SK-N-SH treated with all-trans-retinoic acid at 6 μM for 48 hours (cell line): ENCODE data around the gene NPTXR.
A peak's percentile ranks its signal among the peaks of the same experiment; 100 is the strongest.

Experiments
- ATAC-seq: fragments of 200-7000 bp; cut with Tn5 transposase; 3 replicates; pipeline ENCODE4 v1.9.1; 2020; ENCODE audit warnings: mild to moderate bottlenecking, moderate library complexity
- ARNTL ChIP-seq: fragments of 450-650 bp; formaldehyde crosslinking; IDR thresholded peaks from 2 replicates; pipeline ENCODE4 v1.5.0; 2020; ENCODE audit warnings: low read depth, mild to moderate bottlenecking, moderate library complexity, borderline replicate concordance
- BACH2 ChIP-seq: fragments of 250-450 bp; sonication (Bioruptor Pico); IDR thresholded peaks from 2 replicates; pipeline ENCODE4 v1.9.0; 2021; ENCODE audit warnings: mild to moderate bottlenecking, borderline replicate concordance
- CSDC2 ChIP-seq: fragments of 250-450 bp; sonication (Bioruptor Pico); IDR thresholded peaks from 2 replicates; pipeline ENCODE4 v1.5.0; 2020; ENCODE audit warnings: mild to moderate bottlenecking, moderate library complexity
- GLIS3 ChIP-seq: fragments of 250-450 bp; sonication (Bioruptor Pico); IDR thresholded peaks from 2 replicates; pipeline ENCODE4 v1.5.0; 2020; ENCODE audit warnings: mild to moderate bottlenecking, moderate library complexity
- ISL1 ChIP-seq: fragments of 250-450 bp; sonication (Bioruptor Pico); IDR thresholded peaks from 2 replicates; pipeline ENCODE4 v2.1.2; 2022; ENCODE audit warnings: mild to moderate bottlenecking, moderate library complexity
- OSR1 ChIP-seq: fragments of 250-450 bp; sonication (Bioruptor Pico); IDR thresholded peaks from 2 replicates; pipeline ENCODE4 v1.8.0; 2022; ENCODE audit warnings: moderate library complexity, mild to moderate bottlenecking, inconsistent platforms
- PATZ1 ChIP-seq: fragments of 250-450 bp; sonication (Bioruptor Pico); IDR thresholded peaks from 2 replicates; pipeline ENCODE4 v1.8.0; 2020; ENCODE audit warnings: mild to moderate bottlenecking, moderate library complexity, borderline replicate concordance
- POU6F1 ChIP-seq: fragments of 250-450 bp; sonication (Bioruptor Pico); IDR thresholded peaks from 2 replicates; pipeline ENCODE4 v1.8.0; 2021; ENCODE audit warnings: low read depth, mild to moderate bottlenecking, moderate library complexity, borderline replicate concordance
- PPARA ChIP-seq: fragments of 250-450 bp; sonication (Bioruptor Pico); IDR thresholded peaks from 2 replicates; pipeline ENCODE4 v1.5.0; 2020; ENCODE audit warnings: mild to moderate bottlenecking, borderline replicate concordance
- RARB ChIP-seq: fragments of 250-450 bp; sonication (Bioruptor Pico); IDR thresholded peaks from 2 replicates; pipeline ENCODE4 v1.8.0; 2021; ENCODE audit warnings: mild to moderate bottlenecking, moderate library complexity
- SNAI2 ChIP-seq: fragments of 250-450 bp; sonication (Bioruptor Pico); IDR thresholded peaks from 2 replicates; pipeline ENCODE4 v1.5.0; 2020; ENCODE audit warnings: mild to moderate bottlenecking, moderate library complexity
- TCF4 ChIP-seq: fragments of 250-450 bp; sonication (Bioruptor Pico); IDR thresholded peaks from 2 replicates; pipeline ENCODE4 v1.8.0; 2021; ENCODE audit warnings: mild to moderate bottlenecking, moderate library complexity, borderline replicate concordance
- TOX ChIP-seq: fragments of 250-450 bp; sonication (Bioruptor Pico); IDR thresholded peaks from 2 replicates; pipeline ENCODE4 v1.8.0; 2021; ENCODE audit warnings: mild to moderate bottlenecking, moderate library complexity, borderline replicate concordance
- TSHZ2 ChIP-seq: fragments of 250-450 bp; sonication (Bioruptor Pico); IDR thresholded peaks from 2 replicates; pipeline ENCODE4 v1.5.0; 2020; ENCODE audit warnings: mild to moderate bottlenecking, moderate library complexity
- ZC3H10 ChIP-seq: fragments of 250-450 bp; sonication (Bioruptor Pico); IDR thresholded peaks from 2 replicates; pipeline ENCODE4 v1.5.1; 2021; ENCODE audit warnings: mild to moderate bottlenecking, moderate library complexity
- ZFP3 ChIP-seq: fragments of 250-450 bp; sonication (Bioruptor Pico); IDR thresholded peaks from 2 replicates; pipeline ENCODE4 v1.5.0; 2020; ENCODE audit warnings: mild to moderate bottlenecking, moderate library complexity
- ZNF565 ChIP-seq: fragments of 450-650 bp; formaldehyde crosslinking; conservative IDR thresholded peaks from 2 replicates; pipeline ENCODE4 v1.5.0; 2020; ENCODE audit warnings: low read depth, mild to moderate bottlenecking, moderate library complexity
- ZNF70 ChIP-seq: fragments of 450-650 bp; formaldehyde crosslinking; IDR thresholded peaks from 2 replicates; pipeline ENCODE4 v1.5.0; 2020; ENCODE audit warnings: mild to moderate bottlenecking, moderate library complexity
- ZNF8 ChIP-seq: fragments of 450-650 bp; formaldehyde crosslinking; IDR thresholded peaks from 2 replicates; pipeline ENCODE4 v1.5.0; 2020; ENCODE audit warnings: mild to moderate bottlenecking, moderate library complexity
- TF ChIP-seq, protein P1 (sequence below): fragments of 250-450 bp; sonication (Bioruptor Pico); IDR thresholded peaks from 2 replicates; pipeline ENCODE4 v1.5.1; 2021; ENCODE audit warnings: mild to moderate bottlenecking, moderate library complexity

The NPTXR gene

GRCh38 chr22:38871360-38872171, 27.7 kb upstream of the NPTXR start (continued):
- TF ChIP-seq, protein P1, sequence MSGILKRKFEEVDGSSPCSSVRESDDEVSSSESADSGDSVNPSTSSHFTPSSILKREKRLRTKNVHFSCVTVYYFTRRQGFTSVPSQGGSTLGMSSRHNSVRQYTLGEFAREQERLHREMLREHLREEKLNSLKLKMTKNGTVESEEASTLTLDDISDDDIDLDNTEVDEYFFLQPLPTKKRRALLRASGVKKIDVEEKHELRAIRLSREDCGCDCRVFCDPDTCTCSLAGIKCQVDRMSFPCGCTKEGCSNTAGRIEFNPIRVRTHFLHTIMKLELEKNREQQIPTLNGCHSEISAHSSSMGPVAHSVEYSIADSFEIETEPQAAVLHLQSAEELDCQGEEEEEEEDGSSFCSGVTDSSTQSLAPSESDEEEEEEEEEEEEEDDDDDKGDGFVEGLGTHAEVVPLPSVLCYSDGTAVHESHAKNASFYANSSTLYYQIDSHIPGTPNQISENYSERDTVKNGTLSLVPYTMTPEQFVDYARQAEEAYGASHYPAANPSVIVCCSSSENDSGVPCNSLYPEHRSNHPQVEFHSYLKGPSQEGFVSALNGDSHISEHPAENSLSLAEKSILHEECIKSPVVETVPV (CRISPR knock-in tag): no peak
- no peak for TF ChIP-seq ZFP3 (CRISPR knock-in tag)
- TF ChIP-seq OSR1 (CRISPR knock-in tag): no peak
- TF ChIP-seq SNAI2 (CRISPR knock-in tag): no peak

DNA sequence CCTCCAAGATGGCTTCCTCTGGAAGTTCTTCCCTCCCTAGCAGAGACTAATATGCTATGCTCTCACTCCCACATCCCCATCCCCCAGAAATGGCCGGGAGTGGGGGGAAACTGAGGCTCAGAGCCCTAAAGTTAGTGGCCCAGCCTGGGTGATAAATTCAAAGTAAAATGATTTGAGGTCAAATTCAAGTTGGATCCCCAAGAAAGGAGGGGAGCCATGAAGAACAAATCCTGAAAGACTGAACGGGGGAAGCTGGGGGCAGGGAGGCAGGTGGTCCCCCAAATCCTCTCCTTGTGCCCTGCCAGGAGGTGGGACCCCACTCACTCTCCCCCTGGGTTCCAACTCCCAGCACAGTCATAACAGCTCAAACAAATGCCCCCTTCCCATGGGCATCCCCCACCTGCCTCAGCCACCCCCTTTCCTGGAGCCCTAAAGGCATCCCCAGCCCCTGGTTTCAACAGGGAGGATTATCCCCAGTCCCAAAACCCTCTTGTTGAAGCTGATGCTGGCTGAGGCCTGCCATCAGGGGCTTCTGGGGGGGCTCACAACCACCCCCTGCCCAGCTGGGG, 27.0 kb upstream of the NPTXR start:
- no peak for ATAC-seq
- TF ChIP-seq POU6F1 (CRISPR knock-in tag): no peak
- no peak for TF ChIP-seq ZC3H10 (CRISPR knock-in tag)
- TF ChIP-seq TOX: no peak
- TF ChIP-seq SNAI2 (CRISPR knock-in tag): no peak
- TF ChIP-seq PPARA (CRISPR knock-in tag): no peak
- no peak for TF ChIP-seq RARB (CRISPR knock-in tag)
- TF ChIP-seq ZNF8 (CRISPR knock-in tag): no peak
- TF ChIP-seq, protein P1 (CRISPR knock-in tag): no peak
- no peak for TF ChIP-seq ZNF70 (CRISPR knock-in tag)

DNA sequence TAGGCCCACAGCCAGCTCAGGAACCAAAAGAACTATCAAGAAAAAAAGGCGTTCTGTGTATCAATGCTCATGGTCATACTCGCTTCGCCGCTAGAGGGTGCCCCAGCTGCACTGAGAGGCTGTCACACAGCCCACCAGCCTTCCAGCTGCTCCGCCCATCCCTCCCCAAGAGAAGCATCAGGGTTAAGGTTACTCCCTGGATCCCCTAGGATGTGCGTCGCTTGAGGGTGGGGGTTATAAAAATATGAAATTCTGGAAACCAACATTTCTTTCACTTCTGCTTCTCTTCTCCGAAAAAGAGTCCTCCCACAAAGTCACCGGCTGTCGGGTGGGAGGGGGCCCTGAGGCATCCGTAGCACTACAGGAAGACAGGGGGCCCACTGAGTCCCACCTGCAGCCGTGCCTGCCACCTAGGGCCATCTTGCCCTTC, 26.5 kb upstream of the NPTXR start:
- peak; percentile 83 for ATAC-seq
- TF ChIP-seq CSDC2 (CRISPR knock-in tag): no peak
- no peak for TF ChIP-seq TOX
- no peak for TF ChIP-seq ARNTL (CRISPR knock-in tag)
- no peak for TF ChIP-seq ZNF8 (CRISPR knock-in tag)
- TF ChIP-seq ZNF70 (CRISPR knock-in tag): no peak
- TF ChIP-seq SNAI2 (CRISPR knock-in tag): no peak
- TF ChIP-seq BACH2 (CRISPR knock-in tag): no peak
- no peak for TF ChIP-seq ZC3H10 (CRISPR knock-in tag)
- no peak for TF ChIP-seq TCF4
- TF ChIP-seq PATZ1 (CRISPR knock-in tag): no peak
- no peak for TF ChIP-seq GLIS3 (CRISPR knock-in tag)
- no peak for TF ChIP-seq ISL1
- TF ChIP-seq, protein P1 (CRISPR knock-in tag): no peak
- TF ChIP-seq PPARA (CRISPR knock-in tag): no peak
- no peak for TF ChIP-seq TSHZ2 (CRISPR knock-in tag)
- TF ChIP-seq OSR1 (CRISPR knock-in tag): no peak
- TF ChIP-seq ZNF565 (CRISPR knock-in tag): no peak
- TF ChIP-seq ZFP3 (CRISPR knock-in tag): no peak
- TF ChIP-seq RARB (CRISPR knock-in tag): no peak
